H9 (cell line): ENCODE measurements around the gene CMSS1. TPM values are rescaled to one million over a fixed set of nuclear protein-coding genes. Genes with fewer than 3 reads are reported as not detected.
A peak's percentile ranks its signal among the peaks of the same experiment; 100 is the strongest.

ENCODE experiments used
- DNase-seq: peaks from one replicate; pipeline ENCODE4 v3.0.0-alpha.2; 2017
- H2AFZ ChIP-seq: one replicate; pipeline ENCODE4 v1.6.1; 2013; ENCODE audit warnings: mild to moderate bottlenecking, low read length, control low read depth, moderate library complexity
- H2AK5ac ChIP-seq: 2 replicates; pipeline ENCODE4 v1.6.1; 2013; ENCODE audit warnings: low read length, control low read depth, mixed read lengths; ENCODE audit not compliant: insufficient read length
- H2BK120ac ChIP-seq: one replicate; pipeline ENCODE4 v1.6.1; 2013; ENCODE audit warnings: low read depth, mild to moderate bottlenecking, low read length, control low read depth, inconsistent platforms; ENCODE audit not compliant: poor library complexity, severe bottlenecking
- H2BK12ac ChIP-seq: 2 replicates; pipeline ENCODE4 v1.6.1; 2013; ENCODE audit warnings: low read length, control low read depth, mixed read lengths, low read depth; ENCODE audit not compliant: insufficient read length
- H2BK15ac ChIP-seq: 2 replicates; pipeline ENCODE4 v1.6.1; 2013; ENCODE audit warnings: low read depth, low read length, control low read depth
- H2BK20ac ChIP-seq: one replicate; pipeline ENCODE4 v1.6.1; 2013; ENCODE audit warnings: low read depth, mild to moderate bottlenecking, low read length, control low read depth, inconsistent platforms; ENCODE audit not compliant: poor library complexity, severe bottlenecking
- H2BK5ac ChIP-seq: 2 replicates; pipeline ENCODE4 v1.6.1; 2013; ENCODE audit warnings: low read length, control low read depth, mixed read lengths; ENCODE audit not compliant: insufficient read length
- H3K14ac ChIP-seq: 2 replicates; pipeline ENCODE4 v1.6.1; 2013; ENCODE audit warnings: low read length, control low read depth; ENCODE audit not compliant: insufficient read depth
- H3K18ac ChIP-seq: 2 replicates; pipeline ENCODE4 v1.6.1; 2013; ENCODE audit warnings: low read depth, mild to moderate bottlenecking, mixed read lengths, low read length, control low read depth; ENCODE audit not compliant: insufficient read length
- H3K23ac ChIP-seq: 2 replicates; pipeline ENCODE4 v1.6.1; 2013; ENCODE audit warnings: low read length, control low read depth, mixed read lengths, low read depth; ENCODE audit not compliant: insufficient read length
- H3K23me2 ChIP-seq: 2 replicates; pipeline ENCODE4 v1.6.1; 2013; ENCODE audit warnings: low read depth, mild to moderate bottlenecking, mixed read lengths, low read length, control low read depth; ENCODE audit not compliant: insufficient read length, poor library complexity, severe bottlenecking
- H3K27ac ChIP-seq: 2 replicates; pipeline ENCODE4 v1.5.1; 2013; ENCODE audit warnings: low read length, control low read depth, mixed read lengths, low read depth; ENCODE audit not compliant: insufficient read length
- H3K27me3 ChIP-seq: 2 replicates; pipeline ENCODE4 v1.6.1; 2013; ENCODE audit warnings: low read length, control low read depth, inconsistent platforms; ENCODE audit not compliant: insufficient read depth
- H3K4ac ChIP-seq: 2 replicates; pipeline ENCODE4 v1.6.1; 2013; ENCODE audit warnings: low read depth, mild to moderate bottlenecking, control low read depth, inconsistent platforms, low read length, moderate library complexity
- H3K4me1 ChIP-seq: 2 replicates; pipeline ENCODE4 v1.6.1; 2013; ENCODE audit warnings: low read length, control low read depth, inconsistent platforms; ENCODE audit not compliant: insufficient read depth
- H3K4me2 ChIP-seq: 2 replicates; pipeline ENCODE4 v1.6.1; 2013; ENCODE audit warnings: low read length, control low read depth, mixed read lengths; ENCODE audit not compliant: insufficient read length, insufficient read depth
- H3K56ac ChIP-seq: 2 replicates; pipeline ENCODE4 v1.6.1; 2013; ENCODE audit warnings: low read depth, mild to moderate bottlenecking, mixed read lengths, low read length, control low read depth; ENCODE audit not compliant: insufficient read length
- H3K79me1 ChIP-seq: 2 replicates; pipeline ENCODE4 v1.6.1; 2013; ENCODE audit warnings: low read depth, mild to moderate bottlenecking, moderate library complexity, low read length, control low read depth, inconsistent platforms; ENCODE audit not compliant: insufficient read depth, poor library complexity, severe bottlenecking
- H3K79me2 ChIP-seq: 2 replicates; pipeline ENCODE4 v1.6.1; 2013; ENCODE audit warnings: low read length, control low read depth, inconsistent platforms; ENCODE audit not compliant: insufficient read depth
- H3K9ac ChIP-seq: 2 replicates; pipeline ENCODE4 v1.6.1; 2013; ENCODE audit warnings: low read length, control low read depth, mixed read lengths; ENCODE audit not compliant: insufficient read length; ENCODE audit errors: extremely low read depth
- H3K9me3 ChIP-seq: one replicate; pipeline ENCODE4 v1.6.1; 2013; ENCODE audit warnings: low read depth, low read length, inconsistent platforms; ENCODE audit not compliant: control insufficient read depth
- H3T11ph ChIP-seq: one replicate; pipeline ENCODE4 v1.6.1; 2013; ENCODE audit warnings: mild to moderate bottlenecking, low read length, control low read depth, inconsistent platforms
- H4K20me1 ChIP-seq: one replicate; pipeline ENCODE4 v1.6.1; 2013; ENCODE audit not compliant: control insufficient read depth, insufficient read length, insufficient read depth
- H4K5ac ChIP-seq: 2 replicates; pipeline ENCODE4 v1.6.1; 2013; ENCODE audit warnings: low read depth, mild to moderate bottlenecking, mixed read lengths, low read length, control low read depth; ENCODE audit not compliant: insufficient read length
- H4K8ac ChIP-seq: replicated peaks from 2 replicates; pipeline ENCODE4 v1.6.1; 2013; ENCODE audit warnings: low read length, control low read depth, mixed read lengths, low read depth; ENCODE audit not compliant: insufficient read length
- H4K91ac ChIP-seq: 2 replicates; pipeline ENCODE4 v1.6.1; 2013; ENCODE audit warnings: low read depth, mild to moderate bottlenecking, moderate library complexity, mixed read lengths, low read length, control low read depth; ENCODE audit not compliant: insufficient read length
- H3K27ac Mint-ChIP-seq, 3 experiments: 2 replicates in 2 of 3; 3 replicates in 1 of 3; pipeline ENCODE4 v1.8.0; 2020 to 2021; ENCODE audit warnings: mixed read lengths in 3 of 3, mild to moderate bottlenecking in 1 of 3, moderate library complexity in 1 of 3
- H3K27me3 Mint-ChIP-seq: 2 replicates; pipeline ENCODE4 v1.8.0; 2021; ENCODE audit warnings: low read depth, mild to moderate bottlenecking, moderate library complexity, mixed read lengths
- H3K36me3 Mint-ChIP-seq, 3 experiments: 2 replicates in 2 of 3; 3 replicates in 1 of 3; pipeline ENCODE4 v1.8.0; 2020 to 2021; ENCODE audit warnings: low read depth in 3 of 3, mixed read lengths in 3 of 3; ENCODE audit not compliant: insufficient read depth in 1 of 3
- H3K4me1 Mint-ChIP-seq, 2 experiments: 2 replicates each; pipeline ENCODE4 v1.8.0; 2020; ENCODE audit warnings: mixed read lengths in 2 of 2
- H3K4me3 Mint-ChIP-seq, 2 experiments: 2 replicates in 1 of 2; 3 replicates in 1 of 2; pipeline ENCODE4 v1.8.0; 2020 to 2021; ENCODE audit warnings: mild to moderate bottlenecking in 2 of 2, mixed read lengths in 2 of 2, moderate library complexity in 1 of 2
- H3K9me3 Mint-ChIP-seq, 2 experiments: 2 replicates in 1 of 2; 3 replicates in 1 of 2; pipeline ENCODE4 v1.8.0; 2020; ENCODE audit warnings: mild to moderate bottlenecking in 2 of 2, mixed read lengths in 2 of 2, moderate library complexity in 1 of 2
- CTCF ChIP-seq: fragments of 200-600 bp; sonication (generic); conservative IDR thresholded peaks from 3 replicates; pipeline ENCODE4 v1.8.0; 2021; ENCODE audit warnings: antibody characterized with exemption, mild to moderate bottlenecking
- whole genome bisulfite sequencing: extraction: QIAGEN DNeasy Blood & Tissue Kit; methylation state at CpG from one replicate; pipeline ENCODE4 v1.1.7; 2013; ENCODE audit warnings: missing lambda C conversion rate, low lambda C conversion rate, mixed read lengths; ENCODE audit not compliant: insufficient read length; ENCODE audit errors: extremely low coverage; 5-methylcytosine and 5-hydroxymethylcytosine counted together
- total RNA-seq: library from RNA; stranded (reverse); gene quantifications from 2 replicates; pipeline ENCODE4 v1.2.1, GENCODE V29; 2021

CMSS1 gene
- total RNA-seq, 1 experiment from 2014 or later, result 61.8 TPM

- Histone ChIP-seq H2BK20ac (no peak overlapping the region), H2AK5ac (no peak overlapping the region), H3K79me1 (no peaks in the 10 kb centered on the region), H3K23ac (no peak overlapping the region), H3K79me2 (no peaks in the 10 kb centered on the region), H3K27me3 (peaks cover 19% of the 10 kb centered on the region), H2BK15ac (no peak overlapping the region), H3K56ac (no peak overlapping the region), H4K8ac (no peak overlapping the region), H3K9ac (no peak overlapping the region), H4K91ac (no peak overlapping the region), H3T11ph (no peak overlapping the region), H3K27ac (no peak overlapping the region), H3K4me2 (no peak overlapping the region), H3K23me2 (no peaks in the 10 kb centered on the region), H4K5ac (no peak overlapping the region), H2AFZ (no peak overlapping the region), H3K14ac (no peak overlapping the region), H4K20me1 (no peaks in the 10 kb centered on the region), H3K18ac (no peak overlapping the region), H3K4ac (no peak overlapping the region), H3K4me1 (no peaks in the 10 kb centered on the region), H2BK5ac (no peak overlapping the region), H2BK12ac (no peak overlapping the region), H2BK120ac (no peak overlapping the region), H3K9me3 (no peaks in the 10 kb centered on the region)
- H3K4me3 Mint-ChIP-seq, result no peak overlapping the region
- 0 out of 7 replicates have a peak, but pooled peaks cover 0 to 2% (median 0%) of the 10 kb centered on the region in 3 experiments for H3K36me3 Mint-ChIP-seq
- WGBS, result no CpG with 5 or more reads among the region's 2 CpGs
- H3K4me1 Mint-ChIP-seq, result peaks cover 12 to 18% of the 10 kb centered on the region in 2 experiments
- no peaks in the 10 kb centered on the region for H3K9me3 Mint-ChIP-seq
- peak overlapping the region in 1 of 3 experiments; percentile 53; a peak in 1 of 7 replicates for H3K27ac Mint-ChIP-seq
- peaks cover 41% of the 10 kb centered on the region for H3K27me3 Mint-ChIP-seq
- no peak for DNase-seq
- no peak for TF ChIP-seq CTCF
These were observed 63.5 kb downstream of the CMSS1 start for GRCh38 chr3:99881121-99881524.
